ENCODE data around the gene MGAT4C.
A peak's percentile ranks its signal among the peaks of the same experiment; 100 is the strongest.

GRCh38 chr12:85951823-85952222 lies 304.4 kb downstream of the MGAT4C start:
- TF ChIP-seq CTCF (conservative IDR thresholded peaks at IDR 0.05) (peak; percentile 55), EZH2 (IDR thresholded peaks at IDR 0.05; ENCODE audit: low read depth) (no peak)

Measured in PC-9 (cell line).